Tibial nerve (tissue), 4 donors: ENCODE data around the gene KLC1.

Source experiments
- CTCF ChIP-seq, 5 experiments: fragments of 200-600 bp in 3 of 5; fragments of 450-650 bp in 2 of 5; sonication (generic) in 3 of 5; IDR thresholded peaks; one replicate each; pipeline ENCODE4 v1.5.1; 2016 to 2019; ENCODE audit warnings: antibody characterized with exemption in 5 of 5, mild to moderate bottlenecking in 3 of 5, moderate library complexity in 2 of 5
- EP300 ChIP-seq, 2 donors: sonication (generic); formaldehyde crosslinking; IDR thresholded peaks; one replicate each; pipeline ENCODE4 v1.6.1; 2017; ENCODE audit warnings: antibody characterized with exemption in 2 of 2, mild to moderate bottlenecking in 1 of 2
- POLR2A ChIP-seq, 2 donors: fragments of 450-650 bp; IDR thresholded peaks; one replicate each; pipeline ENCODE4 v1.6.1; 2017; ENCODE audit warnings: antibody characterized with exemption in 2 of 2, mild to moderate bottlenecking in 2 of 2, moderate library complexity in 2 of 2

- TF ChIP-seq POLR2A (IDR thresholded peaks at IDR 0.05) (no peak), CTCF (IDR thresholded peaks at IDR 0.05) (no peak), EP300 (IDR thresholded peaks at IDR 0.05) (no peak)
Observed at GRCh38 chr14:103698380-103699260, 69.6 kb downstream of the KLC1 start.
